IMR-90 (cell line): ENCODE results near the gene ENAH.
A peak's percentile ranks its signal among the peaks of the same experiment; 100 is the strongest.

Experiments used
- CHD1 ChIP-seq: IDR thresholded peaks from 2 replicates; pipeline ENCODE4 v1.6.1; 2012; ENCODE audit warnings: low read depth, low read length, improper control_type of control experiment
- CTCF ChIP-seq: conservative IDR thresholded peaks from 2 replicates; pipeline ENCODE4 v1.5.1; 2012; ENCODE audit warnings: mild to moderate bottlenecking, low read depth, low read length, improper control_type of control experiment
- ELK1 ChIP-seq: fragments of 150-350 bp; IDR thresholded peaks from 2 replicates; pipeline ENCODE4 v1.6.1; 2016; ENCODE audit warnings: low read depth, mild to moderate bottlenecking, low read length, moderate library complexity, borderline replicate concordance
- FOS ChIP-seq: fragments of 150-350 bp; IDR thresholded peaks from 2 replicates; pipeline ENCODE4 v1.6.1; 2016; ENCODE audit warnings: low read depth, low read length
- MAZ ChIP-seq: IDR thresholded peaks from 2 replicates; pipeline ENCODE4 v1.6.1; 2012; ENCODE audit warnings: low read depth, mild to moderate bottlenecking, low read length, improper control_type of control experiment, moderate library complexity, borderline replicate concordance
- NFE2L2 ChIP-seq: fragments of 150-350 bp; IDR thresholded peaks from 2 replicates; pipeline ENCODE4 v1.6.1; 2016; ENCODE audit warnings: low read depth, mild to moderate bottlenecking, low read length
- POLR2A ChIP-seq: IDR thresholded peaks from 2 replicates; pipeline ENCODE4 v1.6.1; 2012; ENCODE audit warnings: mild to moderate bottlenecking, low read depth, low read length
- RAD21 ChIP-seq: IDR thresholded peaks from 2 replicates; pipeline ENCODE4 v1.6.1; 2012; ENCODE audit warnings: low read length, improper control_type of control experiment
- RCOR1 ChIP-seq: IDR thresholded peaks from 2 replicates; pipeline ENCODE4 v1.6.1; 2012; ENCODE audit warnings: mild to moderate bottlenecking, low read length, improper control_type of control experiment; ENCODE audit not compliant: insufficient replicate concordance
- RFX5 ChIP-seq: IDR thresholded peaks from 2 replicates; pipeline ENCODE4 v1.8.0; 2012; ENCODE audit warnings: low read depth, mild to moderate bottlenecking, low read length, moderate library complexity
- SMC3 ChIP-seq: fragments of 150-350 bp; IDR thresholded peaks from 2 replicates; pipeline ENCODE4 v1.6.1; 2016; ENCODE audit warnings: low read depth, mild to moderate bottlenecking, antibody characterized with exemption, low read length, moderate library complexity
- USF2 ChIP-seq: fragments of 150-350 bp; IDR thresholded peaks from 2 replicates; pipeline ENCODE4 v1.6.1; 2017; ENCODE audit warnings: mild to moderate bottlenecking, antibody characterized with exemption, low read length, low read depth

DNA sequence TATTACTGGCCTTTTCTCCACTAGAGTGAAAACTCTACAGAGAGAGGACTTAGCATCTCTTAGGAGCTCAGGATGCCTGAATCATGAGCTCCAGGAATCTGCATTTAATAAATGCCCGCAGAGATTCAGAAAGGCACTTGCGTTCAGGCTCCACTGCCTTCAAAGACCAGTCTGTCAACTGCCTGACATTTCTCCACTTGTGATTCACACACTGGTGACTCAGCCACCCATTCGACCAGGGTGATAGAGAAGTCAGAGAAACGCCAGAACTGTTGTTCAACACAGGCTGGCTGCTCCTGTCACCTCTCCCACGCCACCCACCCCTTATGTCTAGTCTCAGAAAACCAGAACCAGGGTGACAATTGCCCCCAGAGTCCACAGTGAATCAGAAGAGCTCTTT lies 198.2 kb downstream of the ENAH start:
- no peak for TF ChIP-seq POLR2A
- TF ChIP-seq NFE2L2, result no peak
- no peak for TF ChIP-seq CHD1
- no peak for TF ChIP-seq CTCF
- TF ChIP-seq FOS, result peak; percentile 95
- no peak for TF ChIP-seq USF2
- TF ChIP-seq SMC3, result no peak
- no peak for TF ChIP-seq RAD21
- TF ChIP-seq ELK1, result no peak
- no peak for TF ChIP-seq RCOR1
- no peak for TF ChIP-seq RFX5
- no peak for TF ChIP-seq MAZ
